ENCODE results near the gene CCDC51. TPM values are rescaled to one million over a fixed set of nuclear protein-coding genes. Genes with fewer than 3 reads are reported as not detected.

Gene CCDC51
- total RNA-seq, 4 donors from 2014 or later, result 23.4 to 33.3 (median 29.2) TPM

GRCh38 chr3:48394391-48394790 lies 45.5 kb downstream of the CCDC51 start:
- H3K4me1 ChIP-seq, result no peaks in the 10 kb centered on the region
- H3K9me3 ChIP-seq, result no peaks in the 10 kb centered on the region
- H3K27ac ChIP-seq, result no peak overlapping the region
- no peaks in the 10 kb centered on the region for H3K27me3 ChIP-seq
- H3K36me3 ChIP-seq, result no peaks in the 10 kb centered on the region
- no peak for DNase-seq (ENCODE audit: low spot score in 2 of 2)
- H3K4me3 ChIP-seq, result no peak overlapping the region
- 84 to 92% methylated on average over 2 of the region's 2 CpGs for WGBS, 2 donors
- TF ChIP-seq POLR2A (IDR thresholded peaks at IDR 0.05) (no peak), EP300 (IDR thresholded peaks at IDR 0.05) (no peak), CTCF (IDR thresholded peaks at IDR 0.05) (no peak)

- TF ChIP-seq EP300 (IDR thresholded peaks at IDR 0.05), result no peak
- TF ChIP-seq POLR2A (IDR thresholded peaks at IDR 0.05), result no peak
- TF ChIP-seq CTCF (IDR thresholded peaks at IDR 0.05), result no peak
- Histone ChIP-seq H3K27me3 (no peaks in the 10 kb centered on the region), H3K36me3 (no peaks in the 10 kb centered on the region), H3K4me3 (no peak overlapping the region), H3K27ac (no peak overlapping the region), H3K9me3 (peaks cover 0 to 10% (median 0%) of the 10 kb centered on the region in 4 donors), H3K4me1 (no peaks in the 10 kb centered on the region)
- WGBS, 2 donors, result 71 to 73% methylated on average over 2 of the region's 2 CpGs
- DNase-seq (ENCODE audit: low spot score in 2 of 2), result no peak
Observed at GRCh38 chr3:48388966-48389365, 51.0 kb downstream of the CCDC51 start.

- no peak for DNase-seq (ENCODE audit: low spot score in 2 of 2)
- Histone ChIP-seq H3K9me3 (peaks cover 0 to 10% (median 0%) of the 10 kb centered on the region in 4 donors), H3K4me3 (no peak overlapping the region), H3K4me1 (no peaks in the 10 kb centered on the region), H3K36me3 (no peaks in the 10 kb centered on the region), H3K27ac (no peak overlapping the region), H3K27me3 (no peaks in the 10 kb centered on the region)
- TF ChIP-seq EP300 (IDR thresholded peaks at IDR 0.05) (no peak), POLR2A (IDR thresholded peaks at IDR 0.05) (no peak), CTCF (IDR thresholded peaks at IDR 0.05) (no peak)
Observed at GRCh38 chr3:48387634-48388033, 52.3 kb downstream of the CCDC51 start.

Other genes starting within 250 kb of the CCDC51 start
- gene CAMP, start 216.6 kb downstream of the CCDC51 start, total RNA-seq, result under 1 TPM in 1 of 4 donors, not detected in 3; 0.63 TPM
- 10 to 100 TPM; 10.7 to 18.8 (median 15.7) TPM for gene ZNF589, start 199.0 kb downstream of the CCDC51 start, total RNA-seq
- gene NME6, start 138.8 kb downstream of the CCDC51 start, total RNA-seq, result 10 to 100 TPM; 22.2 to 28.4 (median 27.4) TPM
- not detected for gene SPINK8, start 106.5 kb downstream of the CCDC51 start, total RNA-seq
- not detected for gene FBXW12, start 67.9 kb downstream of the CCDC51 start, total RNA-seq
- 100 to 1,000 TPM; 216 to 379 (median 339) TPM for gene PLXNB1, start 10.0 kb downstream of the CCDC51 start, total RNA-seq
- 100 to 1,000 TPM; 212 to 380 (median 291) TPM for gene TMA7, start 138 bp upstream of the CCDC51 start, total RNA-seq
- 10 to 100 TPM in 2 of 4 donors, 1 to 10 TPM in 2; 7.5 to 10.5 (median 9.3) TPM for gene ATRIP, start 6.6 kb upstream of the CCDC51 start, total RNA-seq
- 100 to 1,000 TPM in 2 of 4 donors, 10 to 100 TPM in 2; 78.4 to 145 (median 93.9) TPM for gene SHISA5, start 64.1 kb upstream of the CCDC51 start, total RNA-seq
- 1 to 10 TPM; 2.2 to 9.0 (median 7.6) TPM for gene PFKFB4, start 116.7 kb upstream of the CCDC51 start, total RNA-seq
- gene UCN2, start 123.7 kb upstream of the CCDC51 start, total RNA-seq, result 1 to 10 TPM in 1 of 4 donors, not detected in 3; 1.5 TPM
- 10 to 100 TPM in 3 of 4 donors, 1 to 10 TPM in 1; 3.1 to 15.7 (median 15.0) TPM for gene COL7A1, start 155.2 kb upstream of the CCDC51 start, total RNA-seq
- gene UQCRC1, start 169.5 kb upstream of the CCDC51 start, total RNA-seq, result 100 to 1,000 TPM; 143 to 196 (median 186) TPM
- gene TMEM89, start 181.7 kb upstream of the CCDC51 start, total RNA-seq, result not detected
- gene SLC26A6, start 195.3 kb upstream of the CCDC51 start, total RNA-seq, result 10 to 100 TPM; 13.8 to 26.4 (median 15.9) TPM
- 10 to 100 TPM in 1 of 4 donors, 1 to 10 TPM in 2, under 1 TPM in 1; 0.87 to 13.5 (median 1.5) TPM for gene CELSR3, start 222.8 kb upstream of the CCDC51 start, total RNA-seq
- gene NCKIPSD, start 245.8 kb upstream of the CCDC51 start, total RNA-seq, result 10 to 100 TPM; 32.4 to 88.5 (median 51.8) TPM

Measured in tibial nerve (tissue), 4 donors.